SK-N-SH (cell line): ENCODE measurements around the gene THSD4. TPM values are rescaled to one million over a fixed set of nuclear protein-coding genes. Genes with fewer than 3 reads are reported as not detected.

Experiments used
- CTCF ChIA-PET: fragments of 300-600, 350-600 bp; formaldehyde crosslinking; extraction: SDS; loops from one replicate; lab custom pipeline; 2021; lab: Yijun Ruan, JAX
- POLR2A ChIA-PET: fragments of 350-600 bp; sonication (Branson Sonifier 250); formaldehyde crosslinking; extraction: SDS; loops from one replicate; lab custom pipeline; 2020; ENCODE audit warnings: antibody characterized with exemption, inconsistent platforms; lab: Yijun Ruan, JAX
- DNase-seq: peaks from one replicate; pipeline ENCODE4 v3.0.0; 2012
- H2AFZ ChIP-seq: fragments of 200-600 bp; sonication (generic); 2 replicates; pipeline ENCODE4 v1.8.1; 2016; ENCODE audit warnings: antibody characterized with exemption, mild to moderate bottlenecking, low read depth
- H3F3A ChIP-seq: fragments of 200-600 bp; sonication (generic); replicated peaks from 2 replicates; pipeline ENCODE3; 2016; ENCODE audit warnings: antibody characterized with exemption, mild to moderate bottlenecking; ENCODE audit not compliant: insufficient read depth
- H3K27ac ChIP-seq, 2 experiments: fragments of 200-500 bp in 1 of 2; fragments of 200-600 bp in 1 of 2; sonication (Bioruptor generic) in 1 of 2; sonication (generic), shearing (Covaris generic) in 1 of 2; 2 replicates each; pipeline versions ENCODE4 v1.5.1 to v1.6.1; 2014 to 2016; ENCODE audit warnings: low read depth in 2 of 2, inconsistent platforms in 1 of 2, low read length in 1 of 2, mild to moderate bottlenecking in 1 of 2, mixed read lengths in 1 of 2
- H3K27me3 ChIP-seq: fragments of 200-600 bp; sonication (generic), shearing (Covaris generic); 2 replicates; pipeline ENCODE4 v1.6.1; 2016; ENCODE audit warnings: mixed run types; ENCODE audit not compliant: insufficient read depth
- H3K36me3 ChIP-seq, 2 experiments: fragments of 200-500 bp in 1 of 2; fragments of 200-600 bp in 1 of 2; sonication (Bioruptor generic) in 1 of 2; sonication (generic) in 1 of 2; replicated peaks in 1 of 2; 2 replicates each; pipeline versions ENCODE3 to v1.5.1; 2014 to 2016; ENCODE audit warnings: low read length in 1 of 2, mild to moderate bottlenecking in 1 of 2; ENCODE audit not compliant: insufficient read depth in 2 of 2, control insufficient read depth in 1 of 2
- H3K4me1 ChIP-seq, 2 experiments: fragments of 200-500 bp in 1 of 2; fragments of 200-600 bp in 1 of 2; sonication (Bioruptor generic) in 1 of 2; sonication (generic), shearing (Covaris generic) in 1 of 2; 2 replicates each; pipeline versions ENCODE4 v1.5.1 to v1.6.1; 2014 to 2016; ENCODE audit warnings: low read depth in 1 of 2, low read length in 1 of 2, mixed run types in 1 of 2; ENCODE audit not compliant: insufficient read depth in 2 of 2, control insufficient read depth in 1 of 2
- H3K4me2 ChIP-seq: fragments of 200-600 bp; sonication (generic), shearing (Covaris generic); 2 replicates; pipeline ENCODE4 v1.6.1; 2017; ENCODE audit warnings: mixed run types
- H3K4me3 ChIP-seq, 2 experiments: fragments of 200-500 bp in 1 of 2; fragments of 200-600 bp in 1 of 2; sonication (Bioruptor generic) in 1 of 2; sonication (generic), shearing (Covaris generic) in 1 of 2; 2 replicates each; pipeline versions ENCODE4 v1.5.1 to v1.8.1; 2014 to 2016; ENCODE audit warnings: low read depth in 2 of 2, inconsistent platforms in 1 of 2, low read length in 1 of 2, mild to moderate bottlenecking in 1 of 2, mixed read lengths in 1 of 2, moderate library complexity in 1 of 2
- H3K79me2 ChIP-seq: fragments of 200-600 bp; sonication (generic); 2 replicates; pipeline ENCODE4 v1.8.1; 2017; ENCODE audit warnings: mild to moderate bottlenecking; ENCODE audit not compliant: insufficient read depth
- H3K9ac ChIP-seq: fragments of 200-600 bp; sonication (generic); 2 replicates; pipeline ENCODE4 v1.6.1; 2017; ENCODE audit warnings: mixed run types
- H3K9me2 ChIP-seq: fragments of 200-600 bp; sonication (generic); 2 replicates; pipeline ENCODE4 v1.6.1; 2017; ENCODE audit warnings: mixed run types
- H3K9me3 ChIP-seq: fragments of 200-600 bp; sonication (generic); 2 replicates; pipeline ENCODE4 v1.6.1; 2017; ENCODE audit warnings: mixed run types, mild to moderate bottlenecking, moderate library complexity
- H4K20me1 ChIP-seq: fragments of 200-600 bp; sonication (generic); 2 replicates; pipeline ENCODE4 v1.6.1; 2017; ENCODE audit warnings: mild to moderate bottlenecking, mixed run types; ENCODE audit not compliant: insufficient read depth
- GABPA ChIP-seq: IDR thresholded peaks from 2 replicates; pipeline ENCODE4 v1.4.0; 2012; ENCODE audit warnings: low read depth, mild to moderate bottlenecking
- GATA2 ChIP-seq: sonication (generic); formaldehyde crosslinking; IDR thresholded peaks from 2 replicates; pipeline ENCODE4 v1.5.0; 2020; ENCODE audit warnings: mild to moderate bottlenecking, missing genetic modification reagents
- JUND ChIP-seq: IDR thresholded peaks from 2 replicates; pipeline ENCODE4 v1.4.0; 2012
- MAX ChIP-seq: IDR thresholded peaks from 2 replicates; pipeline ENCODE4 v1.4.0; 2012; ENCODE audit warnings: low read depth
- MXI1 ChIP-seq: IDR thresholded peaks from 2 replicates; pipeline ENCODE4 v1.6.1; 2012; ENCODE audit warnings: mild to moderate bottlenecking, low read depth, low read length, improper control_type of control experiment
- NFIC ChIP-seq: IDR thresholded peaks from 2 replicates; pipeline ENCODE4 v1.4.0; 2012; ENCODE audit warnings: borderline replicate concordance
- NRF1 ChIP-seq: IDR thresholded peaks from 2 replicates; pipeline ENCODE4 v1.6.1; 2012; ENCODE audit warnings: low read depth, mild to moderate bottlenecking, low read length
- RCOR1 ChIP-seq: fragments of 150-350 bp; IDR thresholded peaks from 2 replicates; pipeline ENCODE4 v1.6.1; 2017; ENCODE audit warnings: antibody characterized with exemption, low read length
- REST ChIP-seq: IDR thresholded peaks from 2 replicates; pipeline ENCODE4 v1.6.1; 2012; ENCODE audit warnings: mild to moderate bottlenecking, low read depth, low read length, moderate library complexity
- SMC3 ChIP-seq: IDR thresholded peaks from 2 replicates; pipeline ENCODE4 v1.6.1; 2012; ENCODE audit warnings: low read depth, low read length, improper control_type of control experiment
- TAF1 ChIP-seq: IDR thresholded peaks from 2 replicates; pipeline ENCODE4 v1.6.1; 2012; ENCODE audit warnings: low read depth, mild to moderate bottlenecking, low read length, moderate library complexity, borderline replicate concordance
- WGBS: methylation state at CpG from one replicate; pipeline ENCODE4 v1.1.6; 2017; ENCODE audit warnings: low lambda C conversion rate; 5-methylcytosine and 5-hydroxymethylcytosine counted together
- polyA plus RNA-seq, 3 experiments: library from polyadenylated mRNA; depleted of rRNA; stranded (reverse); fragments of >200 nt; gene quantifications; 2 replicates each; pipeline ENCODE4 v1.2.3, GENCODE V29; 2012

The THSD4 gene
- polyA plus RNA-seq, 1 of the 3 experiments (the other 2 are of a cell fraction), result 79.1 TPM

GRCh38 chr15:71312194-71312708, 197.0 kb downstream of the THSD4 start (continued):
- TF ChIP-seq REST, result no peak
- TF ChIP-seq, all 33 proteins: peak for 0

DNA sequence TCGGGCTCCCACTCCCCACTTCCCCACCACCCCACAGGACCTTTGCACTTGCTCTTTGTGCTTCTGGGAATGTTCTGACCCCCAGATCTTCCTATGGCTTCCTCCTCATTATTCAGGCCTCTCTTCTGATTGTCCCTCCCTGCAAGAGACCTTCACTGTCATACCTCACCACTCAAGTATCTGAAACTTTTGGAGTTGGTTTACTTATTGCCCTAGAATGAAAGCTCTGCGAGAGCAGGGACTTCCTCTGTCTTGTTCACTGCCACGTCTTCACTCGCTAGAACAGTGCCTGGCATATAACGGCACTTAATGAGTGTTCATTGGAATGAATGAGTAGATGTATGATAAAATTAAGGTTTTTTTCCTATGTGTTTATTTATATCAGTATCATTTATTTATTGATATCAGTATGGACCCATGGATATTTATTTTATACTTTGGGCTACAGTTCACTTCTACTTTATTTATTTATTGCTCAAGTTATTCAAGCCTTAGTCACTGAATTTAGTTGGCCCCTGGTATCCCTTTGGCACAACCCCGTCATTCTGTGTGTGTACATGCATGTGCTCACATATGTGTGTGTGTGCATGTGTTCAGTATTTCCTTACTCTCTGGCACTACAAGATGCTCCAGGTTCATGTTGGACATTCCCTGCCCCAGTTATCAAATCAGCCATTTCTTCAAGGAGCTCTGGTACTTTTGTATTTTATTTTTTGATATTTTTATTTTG, 197.6 kb downstream of the THSD4 start:
- WGBS, result 81% methylated on average over 6 of the region's 6 CpGs

More for the DNA sequence above, 197.6 kb downstream of the THSD4 start:
- CTCF ChIA-PET, result interaction anchor here (0.6 kb wide), 1 partner anchor 643 kb away, joined by 4 read pairs; no protein-coding TSS in a partner anchor
- Histone ChIP-seq H3K4me1 (no peaks in the 10 kb centered on the region), H3K9me3 (no peaks in the 10 kb centered on the region), H4K20me1 (no peaks in the 10 kb centered on the region), H3K27ac (no peak overlapping the region), H3K9me2 (no peaks in the 10 kb centered on the region), H2AFZ (no peak overlapping the region), H3F3A (peaks cover 3% of the 10 kb centered on the region), H3K9ac (no peak overlapping the region), H3K4me3 (no peak overlapping the region), H3K27me3 (no peaks in the 10 kb centered on the region), H3K36me3 (no peaks in the 10 kb centered on the region), H3K4me2 (no peak overlapping the region), H3K79me2 (no peaks in the 10 kb centered on the region; the same call in 1 of the 2 replicates)
- POLR2A ChIA-PET, result no interaction called here
- no peak for DNase-seq
- no peak for TF ChIP-seq SMC3
- no peak for TF ChIP-seq RCOR1
- no peak for TF ChIP-seq JUND
- no peak for TF ChIP-seq GABPA
- TF ChIP-seq MAX, result no peak
- TF ChIP-seq MXI1, result no peak
- no peak for TF ChIP-seq NFIC
- no peak for TF ChIP-seq REST
- no peak for TF ChIP-seq TAF1
- TF ChIP-seq NRF1, result no peak
- no peak for TF ChIP-seq GATA2 (CRISPR knock-in tag)
